NCI-H2227 (cell line): ENCODE results near the gene CFB.
"Not testable (repeated sequence)": the region's sequence is repeated elsewhere in the genome, so short reads cannot be mapped to it uniquely, and the experiment has no call there.

Experiments
- DNase-seq: peaks from one replicate; lab custom pipeline; 2025; ENCODE audit not compliant: unreplicated experiment; lab: John Stamatoyannopoulos, UW

The CFB gene

GRCh38 chr6:31945507-31946369 is at the start of gene CFB:
Gene CFB (plus strand): TSS chr6:31946095. CDS start chr6:31946222, 127 bp downstream.
- no peak for DNase-seq

DNA sequence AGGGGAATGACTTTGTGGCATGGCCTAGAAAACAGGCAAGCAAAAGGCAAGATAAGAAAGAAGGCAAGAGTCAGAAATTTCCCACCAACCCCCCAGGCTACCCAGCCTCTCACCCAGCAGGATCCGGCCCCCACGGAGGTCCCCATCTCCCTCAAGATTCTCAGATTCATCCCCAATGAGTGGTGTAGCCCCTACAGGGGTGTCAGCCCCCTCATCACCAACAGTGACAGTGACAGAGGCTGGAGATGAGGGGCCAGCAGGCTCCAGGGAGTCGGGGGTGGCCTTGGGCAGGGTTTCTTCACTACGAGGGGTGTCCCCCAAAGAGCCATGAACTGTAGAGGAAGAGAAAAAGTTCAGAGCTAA is 49.4 kb upstream of the CFB start:
- no peak for DNase-seq

DNA sequence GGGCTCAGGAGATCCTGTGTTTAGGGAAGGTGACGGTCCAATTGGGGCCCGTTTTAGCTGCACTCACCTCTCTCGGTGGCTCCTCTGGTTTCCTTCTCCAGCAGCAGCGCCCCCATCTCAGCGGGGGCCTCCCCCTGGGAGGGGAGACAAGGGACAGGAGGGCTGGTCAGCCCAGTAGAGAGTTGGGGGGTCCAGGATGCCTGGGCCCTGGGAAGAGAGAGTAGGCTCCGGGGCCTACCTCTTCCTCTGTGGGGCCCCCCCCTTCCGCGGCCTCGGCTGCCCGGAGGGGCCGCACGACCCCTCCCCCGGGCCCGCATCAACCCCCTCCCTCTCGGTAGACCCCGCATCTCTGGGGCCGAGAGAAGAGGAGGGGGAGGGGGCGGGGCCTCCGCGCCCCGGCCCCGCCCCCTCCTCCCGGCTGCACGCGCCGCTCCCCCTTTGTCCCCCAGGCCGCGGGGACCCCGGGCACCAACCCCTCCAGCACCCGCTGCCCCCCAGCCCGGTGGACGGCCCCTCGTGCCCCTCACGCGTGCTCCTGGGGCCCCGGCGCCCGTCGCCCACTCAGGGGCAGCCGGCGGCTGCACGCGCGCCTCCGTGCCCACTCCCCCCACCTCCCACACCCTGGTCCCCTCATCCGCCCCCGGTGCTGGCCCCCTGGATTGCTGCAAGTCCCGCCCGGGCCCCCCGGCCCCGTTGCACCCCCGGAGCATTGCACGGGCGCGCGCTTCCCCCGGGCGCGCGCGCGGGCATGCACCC is 48.9 kb upstream of the CFB start:
- peak; percentile 62 for DNase-seq

- peak; percentile 93 for DNase-seq
Measured at GRCh38 chr6:31897612-31898382, 48.1 kb upstream of the CFB start, which contains the start of gene EHMT2. Gene EHMT2 (minus strand): TSS chr6:31897698. CDS start chr6:31897677, 21 bp downstream.

GRCh38 chr6:31898383-31899011 is 47.4 kb upstream of the CFB start:
- DNase-seq: peak; percentile 67

- DNase-seq: no peak
Measured at GRCh38 chr6:31899215-31899614, 46.7 kb upstream of the CFB start.

DNA sequence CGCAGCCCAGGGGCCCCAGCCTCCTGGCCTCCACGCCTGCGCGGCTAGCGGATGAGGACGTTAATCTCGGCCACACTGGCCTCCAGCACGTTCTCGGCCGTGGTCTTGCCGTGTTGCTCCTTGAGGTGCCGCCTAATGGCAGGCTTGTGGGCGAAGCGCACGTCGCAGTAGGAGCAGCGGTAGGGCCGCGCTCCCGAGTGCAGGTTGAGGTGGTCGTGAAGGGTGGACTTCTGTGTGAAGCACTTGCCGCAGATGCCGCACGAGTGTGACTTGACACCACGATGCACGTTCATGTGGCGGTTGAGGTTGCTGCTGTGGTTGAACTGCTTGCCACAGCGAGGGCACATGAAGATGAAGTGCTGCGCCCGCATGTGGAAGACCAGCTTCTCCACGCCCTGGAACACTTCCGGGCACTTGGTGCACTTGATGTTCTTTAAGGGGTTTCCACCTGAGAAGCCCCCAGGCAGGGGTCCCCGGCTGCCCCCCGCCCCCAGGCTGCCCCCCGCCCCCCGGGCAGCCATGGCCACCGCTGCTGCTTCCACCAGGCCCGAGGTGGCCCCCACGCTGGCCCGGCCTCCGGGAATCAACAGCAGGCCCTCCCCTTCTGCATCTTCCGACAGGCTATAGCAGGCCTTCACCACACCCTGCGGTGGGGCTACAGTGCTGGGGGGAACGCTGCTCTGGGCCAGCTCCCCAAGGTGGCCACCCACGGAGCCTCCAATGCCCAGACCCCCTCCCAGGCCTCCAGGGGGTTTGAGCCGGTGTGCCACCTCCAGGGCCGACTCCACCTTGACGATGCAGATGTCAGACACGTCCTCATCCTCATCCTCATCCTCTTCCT is 45.8 kb upstream of the CFB start:
- DNase-seq: no peak

DNA sequence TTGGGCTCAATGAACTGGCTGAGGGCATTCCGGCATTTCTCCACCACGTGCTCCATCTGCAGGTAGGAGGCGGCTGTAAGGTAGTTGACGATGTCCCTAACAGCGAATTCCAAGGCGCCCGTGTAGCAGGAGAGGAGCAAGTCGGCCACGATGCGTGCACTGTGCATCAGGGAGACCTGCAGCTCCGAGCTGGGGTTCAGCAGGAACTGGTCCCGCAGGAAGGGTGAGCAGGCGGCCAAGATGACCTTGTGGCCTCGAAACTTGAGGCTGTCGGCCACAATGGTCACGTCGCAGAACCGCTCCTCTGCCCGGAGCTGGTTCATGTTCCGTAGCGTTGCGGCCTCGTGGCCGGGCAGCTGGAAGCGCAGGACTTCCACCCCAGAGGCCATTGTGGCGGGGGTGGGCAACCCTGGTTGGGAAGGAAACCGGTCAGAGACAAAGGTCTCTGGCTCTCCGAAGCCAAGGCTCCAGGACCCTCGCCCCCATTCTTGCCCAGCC is 44.9 kb upstream of the CFB start:
- DNase-seq: peak; percentile 58

DNA sequence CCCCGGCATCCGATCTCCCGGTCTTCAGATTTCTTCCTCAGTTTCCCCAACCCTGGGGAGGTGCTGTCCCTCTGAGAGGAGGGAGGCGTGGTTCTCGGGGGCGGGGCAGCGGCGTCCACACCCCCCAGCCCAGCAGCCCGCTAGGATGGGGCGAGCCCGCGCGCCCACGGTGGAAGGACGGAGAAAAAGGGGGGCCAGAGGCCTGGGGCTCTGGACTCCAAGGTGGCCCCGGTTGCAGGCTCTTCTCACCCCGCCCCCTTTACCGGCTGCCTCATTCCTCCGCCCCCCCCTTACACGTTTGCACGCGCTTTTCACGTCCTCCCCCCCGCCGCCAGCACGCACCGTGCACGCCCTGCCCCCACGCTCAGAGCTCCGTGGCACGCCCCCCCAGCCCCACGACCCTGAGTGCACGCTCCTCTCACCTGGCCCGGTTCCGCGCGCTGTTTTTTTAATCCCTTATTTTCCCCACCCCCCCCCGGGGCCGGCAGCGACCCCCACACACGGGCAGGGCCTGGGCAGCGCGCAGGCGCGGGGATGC is 44.4 kb upstream of the CFB start:
- DNase-seq: peak; percentile 77

DNA sequence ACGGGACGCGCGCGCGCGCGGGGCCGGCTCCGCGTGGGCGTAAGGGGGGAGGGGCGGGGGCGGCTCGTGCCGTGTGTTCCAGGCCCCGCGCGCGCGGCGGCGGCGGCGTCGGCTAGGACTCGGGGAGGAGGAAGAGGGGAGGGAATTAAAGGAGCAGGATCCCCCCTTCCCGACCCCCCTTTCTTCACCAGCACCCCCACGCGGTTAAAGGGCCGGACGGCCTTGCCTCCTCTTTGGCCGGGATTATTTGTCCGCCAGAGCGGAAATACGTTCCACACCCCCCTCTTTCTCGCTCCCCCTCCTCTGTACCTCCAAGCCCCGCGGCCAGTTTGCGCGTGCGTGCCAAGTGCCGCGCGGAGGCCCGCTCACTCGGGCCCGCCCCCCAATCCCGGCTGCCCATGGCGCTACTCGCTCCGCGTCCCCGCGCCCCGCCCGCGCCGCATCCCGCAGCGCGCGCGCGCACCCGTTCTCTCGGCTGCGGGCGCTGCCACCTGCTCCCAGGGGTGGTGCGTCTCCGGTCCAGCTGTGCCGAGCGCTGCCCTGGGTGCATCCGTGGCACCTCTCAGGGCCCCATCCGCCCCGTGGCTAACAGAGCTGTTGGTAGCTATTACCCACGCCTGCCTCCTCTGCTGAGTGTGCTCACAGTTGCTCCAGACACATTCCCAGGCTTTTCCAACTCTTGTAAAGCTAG is 43.8 kb upstream of the CFB start, which contains the start of gene ZBTB12:
ZBTB12 (minus strand) TSS at position 134 of the 691 bp plus-strand sequence. CDS start 781 bp downstream, outside the sequence.
- DNase-seq: peak; percentile 99

- DNase-seq: no peak
Measured at GRCh38 chr6:31903957-31904356, 41.9 kb upstream of the CFB start.

DNA sequence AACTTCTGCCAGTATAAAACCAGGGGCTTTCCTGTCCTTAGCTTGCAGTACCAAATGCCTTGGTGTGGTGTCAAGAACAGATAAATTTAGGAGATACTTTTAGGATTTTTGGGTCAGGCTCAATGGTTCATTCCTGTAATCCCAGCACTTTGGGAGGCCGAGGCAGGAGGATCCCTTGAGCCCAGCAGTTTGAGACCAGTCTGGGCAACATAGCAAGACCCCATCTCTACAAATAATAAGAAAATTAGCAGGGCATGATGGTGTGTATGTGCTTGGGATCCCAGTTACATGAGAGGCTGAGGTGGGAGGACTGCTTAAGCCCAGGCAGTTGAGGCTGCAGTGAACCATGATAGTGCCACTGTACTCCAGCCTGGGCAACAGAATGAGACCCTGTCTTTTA is 40.9 kb upstream of the CFB start:
- DNase-seq: no peak

GRCh38 chr6:31906122-31906521 is 39.8 kb upstream of the CFB start:
- peak; percentile 27 for DNase-seq

DNA sequence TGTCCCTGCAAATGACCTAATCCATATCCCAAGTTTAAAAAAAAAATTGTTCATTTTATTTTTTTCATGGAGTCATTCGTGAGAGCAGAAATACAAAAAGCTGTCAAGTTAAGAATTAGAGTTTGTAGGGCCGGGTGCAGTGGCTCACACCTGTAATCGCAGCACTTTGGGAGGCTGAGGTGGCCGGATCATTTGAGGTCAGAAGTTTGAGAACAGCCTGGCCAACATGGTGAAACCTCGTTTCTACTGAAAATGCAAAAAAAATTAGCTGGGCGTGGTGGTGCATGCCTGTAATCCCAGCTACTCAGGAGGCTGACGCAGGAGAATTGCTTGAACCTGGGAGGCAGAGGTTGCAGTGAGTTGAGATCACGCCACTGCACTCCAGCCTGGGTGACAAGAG is 39.2 kb upstream of the CFB start:
- DNase-seq: not testable (repeated sequence)

GRCh38 chr6:31907158-31907813 is 38.6 kb upstream of the CFB start:
- peak; percentile 53 for DNase-seq

DNA sequence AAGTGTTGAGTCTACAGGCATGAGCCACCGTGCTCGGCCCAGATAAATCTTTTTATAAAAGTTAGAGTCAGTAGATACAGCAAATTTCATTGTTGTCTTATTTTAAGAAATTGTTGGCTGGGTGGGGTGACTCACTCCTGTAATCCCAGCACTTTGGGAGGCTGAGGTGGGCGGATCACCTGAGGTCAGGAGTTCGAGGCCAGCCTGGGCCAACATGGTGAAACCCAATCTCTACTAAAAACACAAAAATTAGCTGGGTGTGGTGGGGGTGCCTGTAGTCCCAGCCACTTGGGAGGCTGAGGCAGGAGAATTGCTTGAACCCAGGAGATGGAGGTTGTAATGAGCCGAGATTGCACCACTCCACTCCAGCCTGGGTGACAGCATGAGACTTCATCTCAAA is 37.6 kb upstream of the CFB start:
- not testable (repeated sequence) for DNase-seq

DNA sequence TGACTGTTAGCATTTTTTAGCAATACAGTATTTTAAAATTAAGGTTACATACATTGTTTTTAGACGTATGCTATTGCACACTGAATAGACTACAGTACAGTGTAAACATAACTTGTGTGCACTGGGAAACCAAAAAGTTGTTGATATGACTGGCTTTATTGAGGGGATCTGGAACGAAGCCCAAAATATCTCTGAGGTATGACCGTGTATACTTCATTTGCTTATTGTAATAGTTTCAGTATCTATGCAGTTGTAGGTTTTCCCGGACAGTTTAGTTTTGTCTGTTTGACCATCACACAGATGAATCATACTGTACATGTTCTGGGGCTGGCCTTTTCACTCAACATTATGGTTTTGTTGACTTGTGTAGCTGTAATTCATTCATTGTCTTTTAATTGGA is 37.1 kb upstream of the CFB start:
- no peak for DNase-seq

GRCh38 chr6:31909298-31909697 is 36.6 kb upstream of the CFB start:
- not testable (repeated sequence) for DNase-seq
